ENCODE data around the gene CHN2. TPM values are rescaled to one million over a fixed set of nuclear protein-coding genes. Genes with fewer than 3 reads are reported as not detected.
A peak's percentile ranks its signal among the peaks of the same experiment; 100 is the strongest.

CHN2 gene
- total and polyA plus RNA-seq, 3 experiments from 2014 or later, result 4.1 to 30.4 (median 5.3) TPM

DNA sequence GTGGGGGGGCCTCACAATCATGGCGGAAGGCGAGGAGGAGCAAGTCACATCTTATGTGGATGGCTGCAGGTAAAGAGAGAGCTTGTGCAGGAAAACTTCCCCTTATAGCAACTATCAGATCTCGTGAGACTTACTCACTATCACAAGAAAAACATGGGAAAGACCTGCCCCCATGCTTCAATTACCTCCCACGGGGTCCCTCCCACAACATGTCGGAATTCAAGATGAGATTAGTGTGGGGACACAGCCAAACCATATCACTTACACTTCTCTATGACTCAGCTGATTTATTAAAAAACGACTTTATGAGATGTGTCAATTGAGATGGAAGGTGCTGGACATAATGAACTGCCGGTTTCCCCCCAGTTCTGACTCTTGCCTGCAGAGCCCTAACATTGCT lies 23.8 kb upstream of the CHN2 start:
- POLR2A ChIA-PET, result no interaction called here
- no peaks in the 10 kb centered on the region for H3K4me1 Mint-ChIP-seq

DNA sequence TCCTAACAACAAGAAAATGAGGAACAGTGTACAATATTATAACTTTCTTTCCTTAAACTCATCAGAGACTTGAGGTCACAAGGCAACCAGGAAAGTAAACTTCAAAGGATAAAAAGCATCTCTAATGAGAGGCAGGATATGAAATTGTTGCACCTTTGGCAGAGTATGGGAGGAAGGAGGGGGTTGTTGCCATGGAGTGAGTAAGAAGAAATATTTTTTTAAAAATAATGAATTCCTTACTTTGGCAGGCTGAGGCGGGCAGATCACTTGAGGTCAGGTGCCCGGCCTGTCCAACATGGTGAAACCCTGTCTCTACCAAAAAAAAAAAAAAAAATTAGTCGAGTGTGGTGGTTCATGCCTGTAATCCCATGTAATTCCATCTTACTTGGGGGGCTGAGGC lies 21.1 kb upstream of the CHN2 start:
- Mint-ChIP-seq H3K27ac (no peak overlapping the region), H3K27me3 (peaks cover 10 to 28% of the 10 kb centered on the region in 2 donors), H3K4me1 (peaks cover 5 to 7% (median 6%) of the 10 kb centered on the region in 3 donors), H3K9me3 (no peaks in the 10 kb centered on the region), H3K36me3 (peaks cover 0 to 3% (median 1%) of the 10 kb centered on the region in 3 donors), H3K4me3 (no peak overlapping the region)
- no peak for DNase-seq
- no peaks in the 10 kb centered on the region for H3K9me3 ChIP-seq (ENCODE audit: low read length)
- no peaks in the 10 kb centered on the region for H3K36me3 ChIP-seq (ENCODE audit: insufficient read depth, low read length)
- no peaks in the 10 kb centered on the region for H3K27me3 ChIP-seq (ENCODE audit: insufficient read depth, low read length, poor library complexity, severe bottlenecking)
- H3K4me1 ChIP-seq (ENCODE audit: insufficient read depth, low read length), result no peaks in the 10 kb centered on the region
- H3K4me3 ChIP-seq (ENCODE audit: low read length), result no peak overlapping the region
- ChIA-PET POLR2A (no interaction called here), CTCF (interaction anchor here (1.5 kb wide), 1 partner anchor 16 kb away, joined by 4 read pairs; no protein-coding TSS in a partner anchor)
- no peak overlapping the region for H3K27ac ChIP-seq (ENCODE audit: low read depth, low read length)

More for the DNA sequence above, 23.8 kb upstream of the CHN2 start:
- H3K4me1 ChIP-seq (ENCODE audit: insufficient read depth, low read length), result no peaks in the 10 kb centered on the region
- CTCF ChIA-PET, result interaction anchor here (2.7 kb wide), 1 partner anchor 19 kb away, joined by 10 read pairs; no protein-coding TSS in a partner anchor
- H3K36me3 ChIP-seq (ENCODE audit: insufficient read depth, low read length), result no peaks in the 10 kb centered on the region
- no peaks in the 10 kb centered on the region for H3K9me3 ChIP-seq (ENCODE audit: low read length)
- no peaks in the 10 kb centered on the region for H3K27me3 ChIP-seq (ENCODE audit: insufficient read depth, low read length, poor library complexity, severe bottlenecking)
- Mint-ChIP-seq H3K27ac (no peak overlapping the region), H3K27me3 (peaks cover 13 to 38% of the 10 kb centered on the region in 2 donors), H3K4me3 (no peak overlapping the region), H3K9me3 (peaks cover 2 to 8% (median 6%) of the 10 kb centered on the region in 5 donors), H3K36me3 (peaks cover 0 to 4% (median 1%) of the 10 kb centered on the region in 3 donors)
- DNase-seq, result no peak
- no peak overlapping the region for H3K27ac ChIP-seq (ENCODE audit: low read depth, low read length)
- H3K4me3 ChIP-seq (ENCODE audit: low read length), result no peak overlapping the region

DNA sequence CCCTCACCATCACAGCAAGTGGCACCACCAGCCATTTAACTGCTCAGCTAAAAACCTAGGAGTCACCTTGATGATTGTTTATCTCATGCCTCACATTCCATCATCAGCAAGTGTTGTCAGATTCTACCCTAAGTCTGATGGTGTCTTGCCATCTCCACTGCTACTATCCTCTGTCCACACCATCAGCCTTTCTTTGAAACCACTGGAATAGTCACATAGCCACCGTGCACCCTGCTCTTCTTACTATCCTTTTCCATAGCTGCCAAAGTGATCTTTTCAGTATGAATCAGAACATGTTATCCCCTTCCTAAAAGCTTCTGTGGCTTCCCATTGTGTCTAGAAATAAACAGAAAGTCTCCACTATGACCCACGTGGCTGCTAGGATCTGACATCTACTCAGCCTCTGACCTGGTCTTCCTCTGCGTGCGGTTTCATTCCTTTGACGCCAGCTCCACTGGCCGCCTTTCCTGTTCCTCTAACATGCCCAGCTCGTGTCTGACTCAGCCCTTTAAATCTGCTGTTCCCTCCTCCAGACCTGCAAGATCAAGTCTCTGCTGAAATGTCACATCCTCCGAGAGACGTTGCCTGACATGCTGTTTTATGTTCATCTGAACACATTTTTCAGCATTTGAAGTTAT lies 16.5 kb upstream of the CHN2 start:
- Histone ChIP-seq H3K36me3 (ENCODE audit: insufficient read depth, low read length) (no peaks in the 10 kb centered on the region), H3K27ac (ENCODE audit: low read depth, low read length) (no peak overlapping the region), H3K27me3 (ENCODE audit: insufficient read depth, low read length, poor library complexity, severe bottlenecking) (no peaks in the 10 kb centered on the region), H3K4me1 (ENCODE audit: insufficient read depth, low read length) (no peaks in the 10 kb centered on the region), H3K4me3 (ENCODE audit: low read length) (no peak overlapping the region), H3K9me3 (ENCODE audit: low read length) (no peaks in the 10 kb centered on the region)
- no peaks in the 10 kb centered on the region for H3K9me3 Mint-ChIP-seq
- POLR2A ChIA-PET, result no interaction called here
- CTCF ChIA-PET, result interaction anchor here (1.9 kb wide), 1 partner anchor 12 kb away, joined by 8 read pairs; no protein-coding TSS in a partner anchor
- H3K4me1 Mint-ChIP-seq, result peaks cover 5 to 7% (median 7%) of the 10 kb centered on the region in 3 donors
- no peak overlapping the region for H3K27ac Mint-ChIP-seq
- H3K36me3 Mint-ChIP-seq, result no peaks in the 10 kb centered on the region
- peak overlapping the region in 1 of 7 donors; percentile 2 for H3K4me3 Mint-ChIP-seq
- H3K27me3 Mint-ChIP-seq, result peaks cover 0 to 9% of the 10 kb centered on the region in 2 donors
- no peak for DNase-seq

DNA sequence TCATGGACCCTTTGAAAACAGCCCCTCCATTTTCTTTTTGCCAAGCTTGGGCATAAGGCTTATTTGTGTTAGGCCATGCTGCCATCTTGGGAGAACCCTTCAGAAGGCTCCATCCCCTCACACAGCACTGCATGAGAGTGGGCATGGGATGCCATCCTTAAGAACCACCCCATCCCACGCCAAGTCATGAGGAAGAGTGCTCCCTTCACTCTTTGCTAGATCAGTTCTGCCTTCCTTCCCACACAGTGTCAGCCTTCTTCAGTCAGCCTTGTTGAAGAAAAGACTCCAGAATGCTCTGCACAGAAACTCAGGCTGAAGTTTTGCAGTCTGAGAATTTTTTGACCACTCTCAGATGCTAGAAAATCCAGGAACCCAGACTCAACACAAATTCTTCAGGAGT lies 15.5 kb upstream of the CHN2 start:
- no peak for DNase-seq
- no peak overlapping the region for H3K27ac ChIP-seq (ENCODE audit: low read depth, low read length)
- Mint-ChIP-seq H3K9me3 (no peaks in the 10 kb centered on the region), H3K36me3 (no peaks in the 10 kb centered on the region), H3K4me1 (peaks cover 5 to 7% (median 7%) of the 10 kb centered on the region in 3 donors), H3K27ac (no peak overlapping the region), H3K27me3 (peaks cover 2 to 6% of the 10 kb centered on the region in 2 donors), H3K4me3 (no peak overlapping the region)
- H3K36me3 ChIP-seq (ENCODE audit: insufficient read depth, low read length), result no peaks in the 10 kb centered on the region
- no peaks in the 10 kb centered on the region for H3K27me3 ChIP-seq (ENCODE audit: insufficient read depth, low read length, poor library complexity, severe bottlenecking)
- ChIA-PET POLR2A (no interaction called here), CTCF (interaction anchor here (1.9 kb wide), 1 partner anchor 11 kb away, joined by 8 read pairs; no protein-coding TSS in a partner anchor)
- no peak overlapping the region for H3K4me3 ChIP-seq (ENCODE audit: low read length)
- H3K9me3 ChIP-seq (ENCODE audit: low read length), result no peaks in the 10 kb centered on the region
- no peaks in the 10 kb centered on the region for H3K4me1 ChIP-seq (ENCODE audit: insufficient read depth, low read length)

DNA sequence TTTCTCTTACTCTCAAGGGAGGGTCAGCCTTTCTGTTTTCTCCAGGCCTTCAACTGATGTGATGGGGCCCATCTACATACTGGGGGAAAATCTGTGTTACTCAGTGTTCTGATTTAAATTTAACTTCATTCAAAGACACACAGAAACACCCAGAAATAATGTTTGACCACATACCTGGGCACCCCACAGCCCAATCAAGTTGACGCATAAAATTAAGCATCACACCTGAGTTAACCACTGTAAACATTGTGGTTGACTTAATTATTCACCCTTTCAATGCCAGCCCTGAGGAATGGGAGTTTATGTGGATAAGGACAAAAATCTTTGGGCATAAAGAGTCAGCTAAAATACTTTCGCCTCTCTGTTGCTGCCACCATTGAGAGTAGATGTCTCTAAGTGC lies 10.0 kb upstream of the CHN2 start:
- H3K4me3 ChIP-seq (ENCODE audit: low read length), result no peak overlapping the region
- POLR2A ChIA-PET, result no interaction called here

DNA sequence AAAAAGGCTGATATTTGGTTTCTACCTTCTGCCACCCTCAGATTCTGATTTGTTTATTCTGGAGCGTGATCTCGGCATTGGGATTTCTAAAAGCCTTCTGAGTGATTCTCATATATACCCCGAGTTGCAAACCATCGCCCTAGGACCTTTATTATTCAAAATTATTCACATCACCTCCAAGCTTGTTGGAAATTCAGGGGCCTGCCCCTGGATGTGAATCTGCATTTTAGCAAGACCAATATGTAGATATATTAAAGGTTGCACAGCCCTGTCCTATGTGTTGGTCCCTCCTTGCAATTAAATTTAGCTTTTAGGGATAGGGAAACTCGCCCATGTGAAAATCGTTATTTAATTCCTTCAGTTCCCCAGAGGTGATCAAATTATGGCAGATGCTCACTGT lies 9.0 kb upstream of the CHN2 start:
- Mint-ChIP-seq H3K9me3 (no peaks in the 10 kb centered on the region), H3K4me1 (peaks cover 4 to 11% (median 5%) of the 10 kb centered on the region in 3 donors), H3K27me3 (peaks cover 0 to 7% of the 10 kb centered on the region in 2 donors), H3K4me3 (no peak overlapping the region), H3K36me3 (no peaks in the 10 kb centered on the region), H3K27ac (no peak overlapping the region)
- Histone ChIP-seq H3K4me3 (ENCODE audit: low read length) (no peak overlapping the region), H3K4me1 (ENCODE audit: insufficient read depth, low read length) (no peaks in the 10 kb centered on the region), H3K9me3 (ENCODE audit: low read length) (no peaks in the 10 kb centered on the region), H3K27ac (ENCODE audit: low read depth, low read length) (no peak overlapping the region), H3K27me3 (ENCODE audit: insufficient read depth, low read length, poor library complexity, severe bottlenecking) (no peaks in the 10 kb centered on the region), H3K36me3 (ENCODE audit: insufficient read depth, low read length) (no peaks in the 10 kb centered on the region)
- POLR2A ChIA-PET, result no interaction called here
- no peak for DNase-seq
- CTCF ChIA-PET, result interaction anchor here (1.4 to 8.9 kb wide), 2 partner anchors 144 to 223 kb away, joined by 3 to 147 read pairs; no protein-coding TSS in a partner anchor

More for the DNA sequence above, 10.0 kb upstream of the CHN2 start:
- Mint-ChIP-seq H3K9me3 (no peaks in the 10 kb centered on the region), H3K27me3 (peaks cover 0 to 6% of the 10 kb centered on the region in 2 donors), H3K27ac (no peak overlapping the region), H3K36me3 (no peaks in the 10 kb centered on the region), H3K4me3 (no peak overlapping the region), H3K4me1 (peaks cover under 1 to 2% (median 1%) of the 10 kb centered on the region in 3 donors)
- DNase-seq, result no peak
- Histone ChIP-seq H3K36me3 (ENCODE audit: insufficient read depth, low read length) (no peaks in the 10 kb centered on the region), H3K9me3 (ENCODE audit: low read length) (no peaks in the 10 kb centered on the region), H3K27ac (ENCODE audit: low read depth, low read length) (no peak overlapping the region), H3K4me1 (ENCODE audit: insufficient read depth, low read length) (no peaks in the 10 kb centered on the region), H3K27me3 (ENCODE audit: insufficient read depth, low read length, poor library complexity, severe bottlenecking) (no peaks in the 10 kb centered on the region)
- CTCF ChIA-PET, result interaction anchor here (8.9 kb wide), 1 partner anchor 224 kb away, joined by 147 read pairs; no protein-coding TSS in a partner anchor

DNA sequence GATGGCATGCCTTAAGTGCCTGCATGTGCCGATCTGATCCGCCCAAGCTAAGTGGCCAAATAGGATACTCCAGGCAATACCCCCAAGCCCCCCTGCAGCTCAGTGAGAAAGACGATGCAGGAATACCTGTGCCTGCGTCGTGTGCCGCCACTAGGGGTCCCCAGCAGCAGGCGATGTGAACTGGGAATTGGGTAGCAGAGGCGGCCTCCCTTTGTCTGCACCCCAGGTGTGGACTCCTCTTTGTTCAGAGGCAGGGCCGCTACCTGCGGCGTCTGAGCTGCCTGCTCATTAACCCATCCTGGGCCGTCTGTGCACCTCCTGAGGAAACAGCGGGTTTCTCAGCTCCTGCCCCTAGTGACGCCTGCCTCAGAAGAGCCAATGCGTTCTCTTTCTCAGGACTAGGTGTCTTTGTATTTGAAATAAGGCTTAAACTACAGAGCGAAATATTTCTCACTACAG lies 4.8 kb upstream of the CHN2 start:
- Histone ChIP-seq H3K36me3 (ENCODE audit: insufficient read depth, low read length) (no peaks in the 10 kb centered on the region), H3K27ac (ENCODE audit: low read depth, low read length) (no peak overlapping the region), H3K27me3 (ENCODE audit: insufficient read depth, low read length, poor library complexity, severe bottlenecking) (no peaks in the 10 kb centered on the region), H3K9me3 (ENCODE audit: low read length) (no peaks in the 10 kb centered on the region), H3K4me3 (ENCODE audit: low read length) (no peak overlapping the region), H3K4me1 (ENCODE audit: insufficient read depth, low read length) (no peaks in the 10 kb centered on the region)
- peak overlapping the region in 2 of 8 donors; percentile 23 to 63 for H3K27ac Mint-ChIP-seq
- H3K4me3 Mint-ChIP-seq, result peak overlapping the region in 2 of 7 donors; percentile 22 to 51
- peaks cover 0 to 5% of the 10 kb centered on the region in 2 donors for H3K27me3 Mint-ChIP-seq
- no peaks in the 10 kb centered on the region for H3K9me3 Mint-ChIP-seq
- no peaks in the 10 kb centered on the region for H3K36me3 Mint-ChIP-seq
- DNase-seq, result peak; percentile 31 to 80 (median 45)
- POLR2A ChIA-PET, result no interaction called here
- CTCF ChIA-PET, result interaction anchor here (0.7 to 8.9 kb wide), 51 partner anchors 8 to 267 kb away, joined by 3 to 147 read pairs (median 4); no protein-coding TSS in a partner anchor
- peaks cover 5 to 24% (median 10%) of the 10 kb centered on the region in 3 donors for H3K4me1 Mint-ChIP-seq

Measured in CD8-positive, alpha-beta memory T cell (primary cell).